Mesendoderm (in vitro differentiated cells): ENCODE results near the gene FAS.

Experiments used
- DNase-seq: peaks from one replicate; pipeline ENCODE4 v3.0.0; 2013
- H2AK5ac ChIP-seq: 2 replicates; pipeline ENCODE4 v1.6.1; 2013; ENCODE audit warnings: low read length, inconsistent platforms
- H2BK120ac ChIP-seq: 2 replicates; pipeline ENCODE4 v1.6.1; 2013; ENCODE audit warnings: low read depth, mild to moderate bottlenecking, low read length, moderate library complexity, mixed read lengths
- H2BK15ac ChIP-seq: replicated peaks from 2 replicates; pipeline ENCODE4 v1.6.1; 2013; ENCODE audit warnings: low read depth, mild to moderate bottlenecking, moderate library complexity
- H2BK5ac ChIP-seq: 2 replicates; pipeline ENCODE4 v1.6.1; 2013; ENCODE audit warnings: low read length, inconsistent platforms
- H3K18ac ChIP-seq: 2 replicates; pipeline ENCODE4 v1.6.1; 2013; ENCODE audit warnings: mild to moderate bottlenecking, low read length, mixed read lengths
- H3K23ac ChIP-seq: one replicate; pipeline ENCODE4 v1.6.1; 2013; ENCODE audit warnings: low read length
- H3K27ac ChIP-seq: 2 replicates; pipeline ENCODE4 v1.5.1; 2013; ENCODE audit warnings: low read depth, mild to moderate bottlenecking, inconsistent platforms, low read length, moderate library complexity
- H3K27me3 ChIP-seq: 2 replicates; pipeline ENCODE4 v1.6.1; 2013; ENCODE audit warnings: low read length, control low read depth, mild to moderate bottlenecking, inconsistent platforms; ENCODE audit not compliant: insufficient read depth, poor library complexity
- H3K36me3 ChIP-seq: 2 replicates; pipeline ENCODE4 v1.6.1; 2013; ENCODE audit warnings: low read length, inconsistent platforms; ENCODE audit not compliant: control insufficient read depth, insufficient read depth
- H3K4ac ChIP-seq: one replicate; pipeline ENCODE4 v1.6.1; 2013; ENCODE audit warnings: low read depth, mild to moderate bottlenecking, low read length, moderate library complexity
- H3K4me1 ChIP-seq: 2 replicates; pipeline ENCODE4 v1.6.1; 2013; ENCODE audit warnings: low read depth, low read length, inconsistent platforms; ENCODE audit not compliant: control insufficient read depth
- H3K4me2 ChIP-seq: 2 replicates; pipeline ENCODE4 v1.6.1; 2013; ENCODE audit warnings: low read length
- H3K4me3 ChIP-seq: 2 replicates; pipeline ENCODE4 v1.5.1; 2013; ENCODE audit warnings: mild to moderate bottlenecking, low read length
- H3K56ac ChIP-seq: one replicate; pipeline ENCODE4 v1.6.1; 2013; ENCODE audit warnings: low read length
- H3K79me1 ChIP-seq: 2 replicates; pipeline ENCODE4 v1.6.1; 2013; ENCODE audit warnings: low read length, inconsistent platforms
- H3K79me2 ChIP-seq: 2 replicates; pipeline ENCODE4 v1.6.1; 2013; ENCODE audit warnings: mild to moderate bottlenecking, low read length; ENCODE audit not compliant: control insufficient read depth, insufficient read depth
- H3K9ac ChIP-seq: 2 replicates; pipeline ENCODE4 v1.6.1; 2013; ENCODE audit warnings: low read length, inconsistent platforms
- H4K5ac ChIP-seq: one replicate; pipeline ENCODE4 v1.6.1; 2013; ENCODE audit warnings: low read length
- H4K8ac ChIP-seq: one replicate; pipeline ENCODE4 v1.6.1; 2013; ENCODE audit warnings: low read depth, mild to moderate bottlenecking, control low read depth, low read length, moderate library complexity
- WGBS: extraction: QIAGEN DNeasy Blood & Tissue Kit; methylation state at CpG from one replicate; pipeline ENCODE4 v1.1.7; 2013; ENCODE audit warnings: low lambda C conversion rate, missing lambda C conversion rate; ENCODE audit not compliant: insufficient coverage; ENCODE audit errors: extremely low coverage; 5-methylcytosine and 5-hydroxymethylcytosine counted together

The FAS gene

DNA sequence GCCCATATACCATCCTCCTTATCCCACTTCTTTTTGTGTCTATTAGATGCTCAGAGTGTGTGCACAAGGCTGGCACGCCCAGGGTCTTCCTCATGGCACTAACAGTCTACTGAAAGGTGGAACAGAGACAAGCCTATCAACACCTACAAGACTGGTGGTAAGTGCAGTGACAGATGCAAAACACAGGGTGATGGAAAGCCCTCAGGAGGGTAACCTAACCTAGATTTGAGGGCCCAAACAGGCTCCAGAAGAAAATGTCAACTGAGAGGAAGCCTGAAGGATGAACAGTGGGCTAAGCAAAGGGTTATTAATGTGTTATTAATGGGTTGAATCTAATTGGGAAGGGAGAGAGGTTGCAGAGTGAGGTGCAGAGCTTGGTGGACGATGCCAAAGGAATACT lies 1.2 kb upstream of the FAS start:
- Histone ChIP-seq H2BK5ac (no peak overlapping the region), H3K79me1 (no peaks in the 10 kb centered on the region), H3K27ac (no peak overlapping the region), H2BK15ac (no peak overlapping the region), H3K4ac (no peak overlapping the region), H4K8ac (no peak overlapping the region), H3K18ac (no peak overlapping the region), H3K9ac (no peak overlapping the region), H3K79me2 (no peaks in the 10 kb centered on the region), H3K36me3 (no peaks in the 10 kb centered on the region), H4K5ac (no peak overlapping the region), H2AK5ac (no peak overlapping the region), H3K23ac (no peak overlapping the region), H2BK120ac (no peak overlapping the region), H3K4me1 (peaks cover 2% of the 10 kb centered on the region), H3K4me3 (no peak overlapping the region), H3K4me2 (no peak overlapping the region), H3K56ac (no peak overlapping the region), H3K27me3 (no peaks in the 10 kb centered on the region)
- WGBS: no CpG with 5 or more reads among the region's 2 CpGs
- DNase-seq: no peak

DNA sequence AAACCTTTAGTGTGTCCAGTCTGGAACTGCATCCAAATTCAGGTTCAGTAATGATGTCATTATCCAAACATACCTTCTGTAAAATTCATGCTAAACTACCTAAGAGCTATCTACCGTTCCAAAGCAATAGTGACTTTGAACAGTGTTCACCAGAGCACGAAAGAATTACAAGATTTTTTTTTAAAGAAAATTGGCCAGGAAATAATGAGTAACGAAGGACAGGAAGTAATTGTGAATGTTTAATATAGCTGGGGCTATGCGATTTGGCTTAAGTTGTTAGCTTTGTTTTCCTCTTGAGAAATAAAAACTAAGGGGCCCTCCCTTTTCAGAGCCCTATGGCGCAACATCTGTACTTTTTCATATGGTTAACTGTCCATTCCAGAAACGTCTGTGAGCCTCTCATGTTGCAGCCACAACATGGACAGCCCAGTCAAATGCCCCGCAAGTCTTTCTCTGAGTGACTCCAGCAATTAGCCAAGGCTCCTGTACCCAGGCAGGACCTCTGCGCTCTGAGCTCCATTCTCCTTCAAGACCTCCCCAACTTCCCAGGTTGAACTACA lies 694 bp upstream of the FAS start:
- H3K79me2 ChIP-seq: no peaks in the 10 kb centered on the region
- peak overlapping the region; percentile 59 for H3K4me2 ChIP-seq
- no peak for DNase-seq
- no peaks in the 10 kb centered on the region for H3K36me3 ChIP-seq
- H4K8ac ChIP-seq: no peak overlapping the region
- no peak overlapping the region for H2BK5ac ChIP-seq
- no peak overlapping the region for H2BK15ac ChIP-seq
- H3K18ac ChIP-seq: no peak overlapping the region
- no CpG with 5 or more reads among the region's 8 CpGs for WGBS
- H3K27me3 ChIP-seq: no peaks in the 10 kb centered on the region
- H2AK5ac ChIP-seq: no peak overlapping the region
- no peak overlapping the region for H4K5ac ChIP-seq
- H3K23ac ChIP-seq: peak overlapping the region; percentile 50
- no peak overlapping the region for H3K9ac ChIP-seq
- H2BK120ac ChIP-seq: no peak overlapping the region
- H3K79me1 ChIP-seq: no peaks in the 10 kb centered on the region
- no peak overlapping the region for H3K27ac ChIP-seq
- no peak overlapping the region for H3K4me3 ChIP-seq
- peak overlapping the region; percentile 73 for H3K56ac ChIP-seq
- H3K4ac ChIP-seq: no peak overlapping the region
- H3K4me1 ChIP-seq: peaks cover 2% of the 10 kb centered on the region

DNA sequence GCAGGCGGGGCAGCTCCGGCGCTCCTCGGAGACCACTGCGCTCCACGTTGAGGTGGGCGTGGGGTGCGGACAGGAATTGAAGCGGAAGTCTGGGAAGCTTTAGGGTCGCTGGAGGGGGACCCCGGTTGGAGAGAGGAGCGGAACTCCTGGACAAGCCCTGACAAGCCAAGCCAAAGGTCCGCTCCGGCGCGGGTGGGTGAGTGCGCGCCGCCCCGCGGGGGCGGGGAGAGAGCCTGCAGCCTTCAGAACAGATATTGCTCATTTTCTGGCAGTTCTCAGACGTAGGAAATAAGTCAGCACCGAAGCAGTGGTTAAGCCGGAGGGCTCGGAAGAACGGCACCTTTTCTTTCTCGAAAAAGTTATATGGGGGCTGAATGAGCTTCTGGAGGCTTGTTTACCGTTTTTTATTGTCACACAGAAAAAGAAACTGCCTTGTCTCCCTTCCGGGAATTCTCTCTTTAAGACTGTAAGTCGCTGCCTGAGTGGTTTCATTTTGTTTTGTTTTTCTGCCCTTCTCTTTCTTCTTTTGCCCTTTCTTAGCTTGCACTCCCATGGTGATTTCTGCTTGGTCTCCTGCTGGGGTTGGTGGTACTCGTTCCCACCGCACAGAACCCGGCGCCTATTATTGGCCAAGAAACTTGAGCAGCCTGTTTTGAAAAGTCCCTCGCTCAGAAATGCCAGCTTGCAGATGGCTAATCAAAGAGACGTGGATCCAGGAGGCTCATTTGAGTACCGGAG lies 732 bp downstream of the FAS start:
- Histone ChIP-seq H3K79me1 (no peaks in the 10 kb centered on the region), H3K4me2 (peak overlapping the region; percentile 59), H4K5ac (no peak overlapping the region), H2BK5ac (no peak overlapping the region), H3K4ac (no peak overlapping the region), H3K27ac (no peak overlapping the region), H3K27me3 (no peaks in the 10 kb centered on the region), H3K4me3 (peak overlapping the region; percentile 24), H3K56ac (peak overlapping the region; percentile 73), H3K79me2 (no peaks in the 10 kb centered on the region), H3K4me1 (peaks cover 2% of the 10 kb centered on the region), H2BK15ac (no peak overlapping the region), H3K9ac (peak overlapping the region; percentile 56), H4K8ac (no peak overlapping the region), H3K23ac (peak overlapping the region; percentile 87), H2BK120ac (no peak overlapping the region), H3K18ac (peak overlapping the region; percentile 54), H2AK5ac (no peak overlapping the region), H3K36me3 (no peaks in the 10 kb centered on the region)
- DNase-seq: peak; percentile 39
- no CpG with 5 or more reads among the region's 38 CpGs for WGBS

DNA sequence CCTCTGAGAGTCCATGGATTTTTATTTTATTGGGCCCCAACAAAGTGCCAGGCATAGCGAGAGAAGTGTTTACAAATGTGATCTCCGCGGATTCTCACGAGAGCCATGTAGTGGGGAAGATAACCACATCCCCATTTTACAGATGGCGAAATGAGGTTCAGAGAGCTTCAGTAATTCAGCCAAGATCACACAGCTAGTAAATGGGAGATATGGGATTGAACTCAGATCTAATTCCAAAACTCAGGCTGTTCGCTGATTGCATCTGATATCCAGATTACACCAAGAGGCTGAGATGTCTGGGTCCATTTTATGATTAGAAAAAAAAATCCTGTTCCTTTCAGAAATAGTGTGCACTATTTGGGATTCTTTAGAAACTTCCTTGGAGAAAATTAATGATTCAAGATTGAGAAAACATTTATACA lies 1.3 kb downstream of the FAS start:
- Histone ChIP-seq H3K4me3 (no peak overlapping the region), H3K18ac (no peak overlapping the region), H3K4me2 (peak overlapping the region; percentile 59), H3K23ac (no peak overlapping the region), H3K36me3 (no peaks in the 10 kb centered on the region), H3K27me3 (no peaks in the 10 kb centered on the region), H3K27ac (no peak overlapping the region), H4K5ac (no peak overlapping the region), H3K79me2 (no peaks in the 10 kb centered on the region), H3K79me1 (no peaks in the 10 kb centered on the region), H2AK5ac (no peak overlapping the region), H2BK15ac (no peak overlapping the region), H3K56ac (no peak overlapping the region), H4K8ac (no peak overlapping the region), H2BK120ac (no peak overlapping the region), H3K4ac (no peak overlapping the region), H3K9ac (no peak overlapping the region), H3K4me1 (no peaks in the 10 kb centered on the region), H2BK5ac (no peak overlapping the region)
- WGBS: no CpG with 5 or more reads among the region's 6 CpGs
- no peak for DNase-seq

DNA sequence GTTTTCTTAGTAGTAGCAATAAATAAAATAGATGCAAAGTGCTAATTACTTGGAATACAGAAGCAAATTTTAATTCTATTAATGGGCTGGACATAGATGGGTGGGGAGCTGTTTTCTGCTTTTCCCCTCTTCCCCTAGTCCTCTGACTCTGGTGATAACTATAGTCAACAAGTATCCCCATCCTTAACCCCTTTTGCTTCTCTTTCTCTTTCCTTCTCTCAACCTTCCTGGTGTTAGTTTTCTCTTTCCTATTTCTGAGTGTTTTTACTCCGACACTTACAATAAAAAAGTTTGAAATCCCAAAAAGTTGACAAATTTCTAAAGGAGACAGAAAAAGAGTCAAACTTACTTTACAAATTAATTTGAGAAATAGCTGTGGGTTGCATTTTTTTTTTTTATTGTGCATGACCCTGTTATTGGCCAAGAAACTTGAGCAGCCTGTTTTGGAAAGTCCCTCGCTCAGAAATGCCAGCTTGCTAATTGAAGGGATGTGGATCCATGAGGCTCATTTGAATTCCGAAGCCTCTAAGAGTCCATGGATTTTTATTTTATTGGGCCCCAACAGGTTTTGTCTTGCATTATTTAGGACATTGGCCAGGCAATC lies 2.4 kb downstream of the FAS start:
- H2BK5ac ChIP-seq: no peak overlapping the region
- DNase-seq: no peak
- H3K27ac ChIP-seq: no peak overlapping the region
- no peak overlapping the region for H3K4me2 ChIP-seq
- H3K4me3 ChIP-seq: no peak overlapping the region
- no peak overlapping the region for H4K5ac ChIP-seq
- H3K36me3 ChIP-seq: no peaks in the 10 kb centered on the region
- no peak overlapping the region for H2AK5ac ChIP-seq
- H4K8ac ChIP-seq: no peak overlapping the region
- no peaks in the 10 kb centered on the region for H3K4me1 ChIP-seq
- no peaks in the 10 kb centered on the region for H3K27me3 ChIP-seq
- H3K79me2 ChIP-seq: no peaks in the 10 kb centered on the region
- no peak overlapping the region for H3K4ac ChIP-seq
- no peak overlapping the region for H3K18ac ChIP-seq
- H2BK120ac ChIP-seq: no peak overlapping the region
- no CpG with 5 or more reads among the region's 3 CpGs for WGBS
- no peak overlapping the region for H3K56ac ChIP-seq
- H3K79me1 ChIP-seq: no peaks in the 10 kb centered on the region
- no peak overlapping the region for H3K23ac ChIP-seq
- no peak overlapping the region for H2BK15ac ChIP-seq
- H3K9ac ChIP-seq: no peak overlapping the region
